Ascending aorta (tissue), 2 donors: ENCODE data around the gene EPN2. TPM values are rescaled to one million over a fixed set of nuclear protein-coding genes. Genes with fewer than 3 reads are reported as not detected.
A peak's percentile ranks its signal among the peaks of the same experiment; 100 is the strongest.

Experiments
- DNase-seq, 2 donors: peaks; one replicate each; pipeline ENCODE4 v3.0.0-alpha.2; 2019; ENCODE audit warnings: low spot score in 2 of 2
- H3K27ac ChIP-seq, 2 donors: fragments of 200-600 bp; sonication (generic); one replicate each; pipeline ENCODE4 v1.5.1; 2016 to 2017; ENCODE audit warnings: mild to moderate bottlenecking in 1 of 2
- H3K27me3 ChIP-seq: fragments of 200-600 bp; sonication (generic); one replicate; pipeline ENCODE4 v1.5.1; 2017
- H3K36me3 ChIP-seq, 2 donors: fragments of 200-600 bp; sonication (generic); one replicate each; pipeline ENCODE4 v1.5.1; 2016
- H3K4me1 ChIP-seq, 2 donors: fragments of 200-600 bp; sonication (generic); one replicate each; pipeline ENCODE4 v1.5.1; 2016 to 2017; ENCODE audit warnings: mild to moderate bottlenecking in 1 of 2
- H3K4me3 ChIP-seq, 2 donors: fragments of 200-600 bp; sonication (generic); one replicate each; pipeline ENCODE4 v1.5.1; 2016 to 2017; ENCODE audit warnings: mild to moderate bottlenecking in 1 of 2
- H3K9me3 ChIP-seq, 2 donors: fragments of 200-600 bp; sonication (generic); one replicate each; pipeline ENCODE4 v1.5.1; 2016
- intact Hi-C: fragments of 100-400 bp; cut with DNase I; formaldehyde crosslinking; loops from one replicate; pipeline ENCODE4 v1.15.1; 2023
- total RNA-seq: library from RNA; depleted of rRNA; stranded (reverse); fragments of >200 nt; gene quantifications from one replicate; pipeline ENCODE4 v1.1.0, GENCODE V29; 2016
- TF ChIP-seq, protein P1 (sequence below), 3 experiments: fragments of 200-600 bp in 2 of 3; fragments of 450-650 bp in 1 of 3; sonication (generic) in 2 of 3; IDR thresholded peaks; one replicate each; pipeline ENCODE4 v1.5.1; 2016 to 2019; ENCODE audit warnings: antibody characterized with exemption in 3 of 3, mild to moderate bottlenecking in 1 of 3, moderate library complexity in 1 of 3

Gene EPN2
- total RNA-seq, 1 donor from 2014 or later = 51.0 TPM

- no peak overlapping the region for H3K4me3 ChIP-seq
- no peaks in the 10 kb centered on the region for H3K27me3 ChIP-seq
- no peak overlapping the region for H3K27ac ChIP-seq
- intact Hi-C loops = no loop called here
- H3K4me1 ChIP-seq = peaks cover 3 to 7% of the 10 kb centered on the region in 2 donors
- peaks cover 6 to 7% of the 10 kb centered on the region in 2 donors for H3K36me3 ChIP-seq
- H3K9me3 ChIP-seq = no peaks in the 10 kb centered on the region
- TF ChIP-seq, protein P1, sequence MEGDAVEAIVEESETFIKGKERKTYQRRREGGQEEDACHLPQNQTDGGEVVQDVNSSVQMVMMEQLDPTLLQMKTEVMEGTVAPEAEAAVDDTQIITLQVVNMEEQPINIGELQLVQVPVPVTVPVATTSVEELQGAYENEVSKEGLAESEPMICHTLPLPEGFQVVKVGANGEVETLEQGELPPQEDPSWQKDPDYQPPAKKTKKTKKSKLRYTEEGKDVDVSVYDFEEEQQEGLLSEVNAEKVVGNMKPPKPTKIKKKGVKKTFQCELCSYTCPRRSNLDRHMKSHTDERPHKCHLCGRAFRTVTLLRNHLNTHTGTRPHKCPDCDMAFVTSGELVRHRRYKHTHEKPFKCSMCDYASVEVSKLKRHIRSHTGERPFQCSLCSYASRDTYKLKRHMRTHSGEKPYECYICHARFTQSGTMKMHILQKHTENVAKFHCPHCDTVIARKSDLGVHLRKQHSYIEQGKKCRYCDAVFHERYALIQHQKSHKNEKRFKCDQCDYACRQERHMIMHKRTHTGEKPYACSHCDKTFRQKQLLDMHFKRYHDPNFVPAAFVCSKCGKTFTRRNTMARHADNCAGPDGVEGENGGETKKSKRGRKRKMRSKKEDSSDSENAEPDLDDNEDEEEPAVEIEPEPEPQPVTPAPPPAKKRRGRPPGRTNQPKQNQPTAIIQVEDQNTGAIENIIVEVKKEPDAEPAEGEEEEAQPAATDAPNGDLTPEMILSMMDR (IDR thresholded peaks at IDR 0.05) = no peak
- DNase-seq = no peak
Measured at GRCh38 chr17:19375732-19376131, 138.6 kb downstream of the EPN2 start.

GRCh38 chr17:19376811-19377210, 139.6 kb downstream of the EPN2 start:
- Histone ChIP-seq H3K4me1 (peaks cover 3 to 10% of the 10 kb centered on the region in 2 donors), H3K27me3 (no peaks in the 10 kb centered on the region), H3K27ac (peak overlapping the region; percentile 93 to 98), H3K9me3 (no peaks in the 10 kb centered on the region), H3K4me3 (peak overlapping the region; percentile 81 to 98), H3K36me3 (peaks cover 17 to 18% of the 10 kb centered on the region in 2 donors)
- DNase-seq = no peak
- intact Hi-C loops = loop anchor here (1.0 kb wide), 2 partner anchors 15 to 70 kb away; partner anchors contain the start of gene B9D1
- TF ChIP-seq, protein P1 (IDR thresholded peaks at IDR 0.05) = no peak

- intact Hi-C loops = loop anchor here (1.0 kb wide), 4 partner anchors 16 to 129 kb away; partner anchors contain the start of gene B9D1
- peaks cover 3 to 15% of the 10 kb centered on the region in 2 donors for H3K4me1 ChIP-seq
Measured at GRCh38 chr17:19377602-19378415, 140.6 kb downstream of the EPN2 start.

DNA sequence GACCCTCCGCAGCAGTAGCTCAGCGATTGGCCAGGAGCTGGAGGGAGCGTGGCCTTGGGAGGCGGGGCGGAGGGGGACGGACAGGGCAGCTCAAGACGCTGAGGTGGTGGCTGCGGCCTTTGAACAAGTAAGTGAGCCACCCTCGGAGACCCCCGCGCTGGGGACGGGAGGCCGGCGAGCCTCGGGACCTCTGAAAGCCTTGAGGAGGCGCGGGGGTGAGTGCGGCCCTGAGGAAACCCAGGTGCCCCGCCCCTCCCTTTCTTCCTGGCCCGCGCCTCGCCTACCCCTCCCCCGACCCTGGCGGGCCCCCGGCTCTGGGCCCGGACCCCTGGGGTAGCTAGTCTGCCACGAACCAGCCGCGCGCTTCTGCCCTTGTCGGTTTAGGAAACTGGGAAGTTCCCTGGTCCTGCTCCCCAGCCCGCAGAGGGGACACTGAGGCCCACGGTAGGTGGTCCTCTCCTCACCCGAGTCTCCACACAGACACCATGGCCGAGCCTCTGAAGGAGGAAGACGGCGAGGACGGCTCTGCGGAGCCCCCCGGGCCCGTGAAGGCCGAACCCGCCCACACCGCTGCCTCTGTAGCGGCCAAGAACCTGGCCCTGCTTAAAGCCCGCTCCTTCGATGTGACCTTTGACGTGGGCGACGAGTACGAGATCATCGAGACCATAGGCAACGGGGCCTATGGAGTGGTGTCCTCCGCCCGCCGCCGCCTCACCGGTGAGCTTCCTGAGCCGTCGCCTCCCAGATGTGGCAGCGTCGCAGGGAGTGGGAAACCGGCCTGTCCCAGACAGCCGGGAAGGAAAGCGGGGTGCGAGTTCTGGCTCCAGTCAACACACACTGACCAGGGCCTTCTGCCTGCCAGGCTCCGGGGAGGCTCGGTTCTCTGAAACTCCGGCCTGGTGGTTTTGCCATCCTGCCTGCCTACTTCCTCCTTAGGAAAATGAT, 141.5 kb downstream of the EPN2 start, which contains the start of gene MAPK7:
TSS of gene MAPK7 (plus strand) at position 83 of the 945 bp plus-strand sequence. CDS start at position 486, 403 bp downstream.
- peaks cover 3 to 21% of the 10 kb centered on the region in 2 donors for H3K4me1 ChIP-seq
- peak within 1 kb of the TSS; percentile 81 to 98 for H3K4me3 ChIP-seq
- DNase-seq = no peak
- H3K36me3 ChIP-seq = peaks cover 31 to 37% of the 10 kb centered on the region in 2 donors
- H3K27ac ChIP-seq = peak within 1 kb of the TSS; percentile 93 to 98
- no peaks in the 10 kb centered on the region for H3K9me3 ChIP-seq
- TF ChIP-seq, protein P1 (IDR thresholded peaks at IDR 0.05) = no peak
- intact Hi-C loops = loop anchor here (1.0 kb wide), 2 partner anchors 20 to 129 kb away; no protein-coding TSS in a partner anchor
- no peaks in the 10 kb centered on the region for H3K27me3 ChIP-seq

More at GRCh38 chr17:19377602-19378415, 140.6 kb downstream of the EPN2 start:
- DNase-seq = peak; percentile 95 to 99
- Histone ChIP-seq H3K36me3 (peaks cover 22 to 28% of the 10 kb centered on the region in 2 donors), H3K4me3 (peak overlapping the region; percentile 81 to 98), H3K27ac (peak overlapping the region; percentile 93 to 98), H3K27me3 (no peaks in the 10 kb centered on the region), H3K9me3 (no peaks in the 10 kb centered on the region)
- TF ChIP-seq, protein P1 (IDR thresholded peaks at IDR 0.05) = peak in 1 of 3 experiments; percentile 10
